Stimulated activated CD8-positive, alpha-beta memory T cell treated with anti-CD3 and anti-CD28 coated beads, Interleukin-12 subunit alpha, Interleukin-12 subunit beta, amount 100 ng/mL, for 1 hour (primary cell): ENCODE results near the gene GPR179.
A peak's percentile ranks its signal among the peaks of the same experiment; 100 is the strongest.
"Not testable (repeated sequence)": the region's sequence is repeated elsewhere in the genome, so short reads cannot be mapped to it uniquely, and the experiment has no call there.

ENCODE experiments used
- DNase-seq: peaks from one replicate; pipeline ENCODE4 v3.0.0-alpha.2; 2020; ENCODE audit warnings: low read depth

The GPR179 gene

GRCh38 chr17:38322897-38323296 lies 20.9 kb downstream of the GPR179 start:
- no peak for DNase-seq

GRCh38 chr17:38322156-38322779 lies 21.5 kb downstream of the GPR179 start:
- DNase-seq: peak; percentile 57

- no peak for DNase-seq
These were observed 23.3 kb downstream of the GPR179 start for GRCh38 chr17:38320482-38320881.

- no peak for DNase-seq
These were observed 26.7 kb downstream of the GPR179 start for GRCh38 chr17:38317081-38317480.

GRCh38 chr17:38315497-38315896 lies 28.3 kb downstream of the GPR179 start:
- no peak for DNase-seq

- peak; percentile 92 for DNase-seq
These were observed 46.8 kb downstream of the GPR179 start, which contains the start of gene MRPL45 for GRCh38 chr17:38296834-38297517. Gene MRPL45, plus strand, starts transcription at chr17:38297168. Its CDS starts 16 bp downstream, at chr17:38297184.

- not testable (repeated sequence) for DNase-seq
These were observed 48.0 kb downstream of the GPR179 start for GRCh38 chr17:38295602-38296365.

GRCh38 chr17:38289760-38290159 lies 54.0 kb downstream of the GPR179 start:
- DNase-seq: not testable (repeated sequence)

GRCh38 chr17:38288217-38288827 lies 55.4 kb downstream of the GPR179 start:
- not testable (repeated sequence) for DNase-seq

GRCh38 chr17:38286501-38287091 lies 57.2 kb downstream of the GPR179 start:
- not testable (repeated sequence) for DNase-seq

- DNase-seq: not testable (repeated sequence)
These were observed 57.8 kb downstream of the GPR179 start for GRCh38 chr17:38285994-38286393.
